ENCODE results near the gene PAK2.

- TF ChIP-seq CTCF (conservative IDR thresholded peaks at IDR 0.05; ENCODE audit: low read length) (no peak), EZH2phosphoT487 (IDR thresholded peaks at IDR 0.05; ENCODE audit: borderline replicate concordance, low read depth, low read length) (no peak)
These were observed 1.7 kb downstream of the PAK2 start for GRCh38 chr3:196741249-196741889.
